GM21723 (cell line): ENCODE data around the gene SLC4A8.

Experiments used
- ATAC-seq: cut with Tn5 transposase; IDR thresholded peaks from one replicate; pipeline ENCODE4 v1.9.1; 2021; ENCODE audit warnings: mild to moderate bottlenecking, moderate library complexity; ENCODE audit not compliant: unreplicated experiment

SLC4A8 gene

GRCh38 chr12:51549637-51550036 lies 125.0 kb downstream of the SLC4A8 start:
- ATAC-seq, result no peak
